Measurements from ENCODE around the gene IDH3B.

The IDH3B gene

GRCh38 chr20:2655331-2656116 is 8.5 kb downstream of the IDH3B start:
- no peak for DNase-seq

DNA sequence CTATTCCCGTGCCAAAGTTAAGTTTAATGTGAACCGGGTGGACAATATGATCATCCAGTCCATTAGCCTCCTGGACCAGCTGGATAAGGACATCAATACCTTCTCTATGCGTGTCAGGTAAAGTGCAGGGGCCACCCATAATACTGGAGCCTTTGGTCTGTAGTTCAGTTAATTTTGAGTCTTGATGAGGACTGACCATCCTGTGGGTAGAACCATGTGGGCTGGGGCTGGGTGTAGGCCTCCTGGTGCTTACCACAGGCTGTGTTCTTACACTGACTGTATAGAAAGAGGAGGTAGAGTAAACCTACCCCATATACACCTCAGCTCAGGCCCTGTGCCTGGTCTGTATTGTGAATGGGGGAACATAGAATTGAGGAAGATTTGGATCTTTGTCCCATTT is 9.2 kb downstream of the IDH3B start:
- no peak for DNase-seq

- no peak for DNase-seq
These were observed 9.6 kb downstream of the IDH3B start for GRCh38 chr20:2654384-2654822.

DNA sequence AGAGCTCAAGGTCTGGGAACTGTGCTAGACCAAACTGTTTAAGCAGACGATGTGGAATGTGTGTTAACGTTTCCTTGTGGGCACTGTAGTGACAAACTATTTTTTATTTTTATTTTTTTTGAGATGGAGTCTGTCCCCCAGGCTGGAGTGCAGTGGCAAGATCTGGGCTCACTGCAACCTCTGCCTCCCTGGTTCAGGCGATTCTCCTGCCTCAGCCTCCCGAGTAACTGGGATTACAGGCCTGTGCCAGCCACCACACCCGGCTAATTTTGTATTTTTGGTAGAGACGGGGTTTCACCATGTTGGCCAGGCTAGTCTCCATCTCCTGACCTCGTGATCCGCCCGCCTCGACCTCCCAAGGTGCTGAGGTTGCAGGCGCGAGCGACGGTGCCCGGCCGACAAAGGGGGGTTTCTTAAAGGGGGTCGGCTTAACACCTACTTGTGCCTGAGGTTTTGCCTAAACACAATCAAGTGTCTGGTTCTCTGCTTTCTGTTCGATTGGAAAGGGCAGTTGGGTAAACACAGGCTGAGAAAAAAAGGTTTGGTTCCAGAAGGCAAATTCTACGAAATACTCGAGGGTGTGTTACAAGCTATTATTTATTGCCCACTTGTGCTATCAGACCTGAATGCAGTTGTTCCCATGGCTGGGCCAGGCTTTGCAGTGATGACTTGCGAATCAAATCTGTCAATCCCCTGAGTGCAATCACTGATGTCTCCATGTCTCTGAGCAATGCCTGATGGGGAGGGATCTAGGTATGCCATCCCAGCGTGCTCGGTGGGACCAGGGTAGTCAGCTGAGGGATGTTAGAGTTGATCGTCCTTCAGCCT is 10.2 kb downstream of the IDH3B start:
- no peak for DNase-seq

GRCh38 chr20:2652724-2653555 is 11.1 kb downstream of the IDH3B start:
- no peak for DNase-seq

DNA sequence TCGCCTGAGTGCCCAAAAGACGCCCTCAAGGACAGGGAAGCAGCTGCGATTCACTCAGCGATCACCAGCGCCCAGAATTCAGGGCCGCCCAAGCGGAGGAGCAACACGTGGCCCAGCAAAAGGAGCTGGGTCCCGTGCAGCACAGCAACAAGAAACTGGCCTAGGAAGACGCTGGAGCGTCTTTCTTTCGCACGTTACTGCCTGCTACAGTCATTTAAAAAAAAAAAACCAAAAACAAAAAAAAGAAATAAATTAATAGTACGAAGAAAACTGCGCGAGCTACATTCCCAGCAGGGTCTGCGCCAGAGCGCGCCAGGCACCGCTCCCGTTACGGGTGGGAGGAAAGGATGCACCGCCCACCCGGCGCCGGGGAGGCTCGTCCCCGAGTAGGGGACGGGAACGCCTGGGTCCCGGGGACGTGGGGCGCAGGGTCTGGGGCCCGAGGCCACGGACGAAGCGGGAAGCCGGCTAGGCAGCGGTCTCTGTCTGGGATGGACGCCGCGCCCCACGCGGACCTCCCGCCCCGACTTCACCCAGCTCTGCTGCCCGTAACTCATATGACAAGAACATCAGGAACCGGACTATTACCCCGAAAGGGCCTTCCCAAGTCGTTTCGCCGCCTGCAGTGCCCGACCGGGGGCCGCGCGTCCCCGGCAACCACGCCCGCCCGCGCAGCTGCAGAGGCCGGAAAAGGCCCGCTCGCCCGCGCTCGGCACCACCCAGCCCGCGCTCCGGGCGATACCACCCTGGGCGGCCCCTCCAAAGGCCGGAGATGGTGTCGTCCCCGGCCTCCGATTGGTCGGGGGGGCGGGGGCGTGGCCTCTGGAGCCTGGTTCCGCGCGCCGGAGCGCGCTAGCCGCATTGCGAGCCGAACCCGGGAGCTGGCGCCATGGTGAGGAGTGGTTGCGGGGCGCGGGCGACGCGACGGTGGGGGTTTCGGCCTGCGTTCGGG is 12.0 kb downstream of the IDH3B start, which contains the start of gene NOP56:
TSS of gene NOP56 (plus strand) at position 861 of the 952 bp plus-strand sequence. CDS start at position 890, 29 bp downstream.
- DNase-seq: peak; percentile 95

DNA sequence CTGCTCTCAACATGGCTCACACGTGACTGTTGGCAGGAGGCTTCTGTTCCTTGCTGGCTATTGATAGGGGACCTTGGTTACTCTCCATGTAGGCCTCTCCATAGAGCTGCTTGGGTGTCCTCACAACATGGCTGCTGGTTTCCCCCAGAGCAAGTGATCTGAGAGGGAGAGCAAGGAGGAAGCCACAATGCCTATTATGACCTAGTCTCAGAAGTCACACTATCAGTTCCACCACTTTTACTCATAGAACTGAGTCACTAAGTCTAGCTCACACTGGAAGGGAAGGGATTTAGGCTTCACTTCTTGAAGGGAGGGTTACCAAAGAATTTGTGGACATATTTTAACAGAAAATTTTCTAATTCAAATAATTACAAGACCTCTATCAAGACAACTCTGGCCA is 20.3 kb downstream of the IDH3B start:
- no peak for DNase-seq

- no peak for DNase-seq
These were observed 23.1 kb downstream of the IDH3B start for GRCh38 chr20:2640899-2641298.

- DNase-seq: no peak
These were observed 23.8 kb downstream of the IDH3B start for GRCh38 chr20:2640260-2640659.

DNA sequence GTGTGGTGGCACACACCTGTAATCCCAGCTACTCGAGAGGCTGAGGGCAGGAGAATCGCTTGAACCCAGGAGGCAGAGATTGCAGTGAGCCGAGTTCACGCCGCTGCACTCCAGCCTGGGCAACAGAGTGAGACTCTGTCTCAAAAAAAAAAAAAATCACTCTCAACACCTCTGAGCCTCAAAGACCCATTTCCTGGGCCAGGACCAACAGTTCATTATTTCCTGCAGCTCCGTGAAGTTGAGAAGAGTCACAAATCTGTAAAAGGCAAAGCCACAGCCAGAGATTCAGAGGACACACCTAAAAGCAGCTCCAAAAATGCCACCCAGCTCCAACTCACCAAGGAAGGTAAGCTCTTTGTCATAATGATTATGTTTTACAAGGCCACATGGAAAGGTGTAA is 26.8 kb downstream of the IDH3B start:
- DNase-seq: no peak

DNA sequence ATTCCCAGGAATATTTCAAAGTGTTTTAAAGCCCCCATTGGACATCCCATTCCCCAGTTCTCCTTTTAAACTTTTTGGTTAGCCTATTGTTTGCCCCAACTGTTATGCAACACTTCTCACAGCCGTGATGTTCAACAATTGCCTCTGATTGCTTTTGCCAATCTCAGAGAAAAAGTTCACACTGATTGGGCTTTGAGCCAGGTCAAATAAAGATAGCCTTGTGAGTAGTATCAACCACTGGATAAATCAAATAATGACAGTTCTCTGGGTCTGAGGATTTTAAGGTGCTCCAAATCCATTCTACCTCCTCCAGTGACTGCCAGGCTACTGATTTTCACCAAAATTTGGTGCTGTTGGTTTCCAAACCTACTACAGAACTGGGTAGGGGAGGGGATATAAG is 30.6 kb downstream of the IDH3B start:
- DNase-seq: no peak

DNA sequence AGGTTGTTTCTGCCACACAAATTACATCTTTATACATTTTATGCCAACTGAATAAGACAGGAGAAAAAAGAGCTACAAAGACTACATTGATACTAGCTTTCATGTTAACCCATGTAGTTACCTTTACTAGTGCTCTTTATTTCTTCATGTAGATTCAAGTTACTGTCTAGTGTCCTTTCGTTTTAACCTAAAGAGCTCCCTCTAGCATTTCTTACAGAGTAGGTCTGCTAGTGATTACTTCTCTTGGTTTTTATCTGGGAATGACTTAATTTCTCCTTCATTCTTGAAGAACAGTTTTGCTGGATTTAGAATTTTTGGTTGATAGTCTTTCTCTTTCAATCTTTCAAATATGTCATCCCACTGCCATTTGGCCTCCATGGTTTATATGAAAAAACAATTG is 32.8 kb downstream of the IDH3B start:
- no peak for DNase-seq

DNA sequence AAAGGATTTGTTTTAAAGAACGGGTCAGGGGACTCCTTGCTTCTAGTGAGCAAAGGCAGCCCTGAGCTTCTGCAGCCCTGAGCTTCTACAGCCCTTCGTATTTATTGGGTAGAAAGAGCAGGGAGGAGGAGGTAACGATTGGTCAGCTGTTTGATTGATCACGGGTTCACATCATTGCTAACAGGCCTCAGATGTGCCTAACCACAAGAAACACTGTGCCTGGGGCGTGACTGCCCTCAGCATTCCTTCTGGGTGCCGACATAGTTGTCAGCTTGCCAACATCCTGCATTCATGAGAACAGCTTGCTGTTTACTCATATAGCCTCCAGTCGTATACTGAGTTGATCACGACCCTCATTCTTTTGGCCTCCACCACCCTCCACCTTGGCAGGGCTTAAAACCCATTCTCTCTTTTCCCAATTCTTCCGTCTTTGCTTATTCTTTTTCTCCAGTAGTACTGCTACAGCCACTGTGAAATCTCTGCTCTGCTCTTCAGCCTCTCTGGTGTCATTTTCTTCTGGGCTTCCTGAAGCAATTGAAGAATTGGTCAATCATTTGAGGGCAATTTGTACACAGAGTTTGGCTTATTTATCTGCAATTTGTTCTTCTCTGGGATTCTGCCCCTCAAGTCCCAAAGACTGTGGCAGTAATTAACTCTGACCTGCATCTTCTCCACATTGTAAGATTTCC is 37.0 kb downstream of the IDH3B start:
- DNase-seq: no peak

DNA sequence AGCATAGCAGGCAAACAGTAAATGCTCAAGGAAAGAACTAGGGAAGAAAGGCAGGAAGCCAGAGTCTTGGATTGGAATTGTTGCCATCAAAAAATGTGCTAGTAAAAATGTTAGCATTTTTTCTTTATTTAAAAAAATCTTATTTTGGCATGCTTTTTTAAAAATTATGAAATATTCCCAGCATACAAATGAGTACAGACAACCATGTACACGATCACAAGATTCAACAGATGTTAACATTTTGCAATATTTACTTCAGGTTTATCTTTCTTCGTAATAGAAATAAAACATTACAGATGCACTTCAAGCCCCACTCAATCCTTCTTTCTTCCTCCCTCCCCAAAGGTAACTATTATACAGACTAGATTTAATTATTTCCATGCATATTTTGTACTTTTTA is 39.0 kb downstream of the IDH3B start:
- no peak for DNase-seq

GRCh38 chr20:2624190-2624589 is 39.8 kb downstream of the IDH3B start:
- no peak for DNase-seq

DNA sequence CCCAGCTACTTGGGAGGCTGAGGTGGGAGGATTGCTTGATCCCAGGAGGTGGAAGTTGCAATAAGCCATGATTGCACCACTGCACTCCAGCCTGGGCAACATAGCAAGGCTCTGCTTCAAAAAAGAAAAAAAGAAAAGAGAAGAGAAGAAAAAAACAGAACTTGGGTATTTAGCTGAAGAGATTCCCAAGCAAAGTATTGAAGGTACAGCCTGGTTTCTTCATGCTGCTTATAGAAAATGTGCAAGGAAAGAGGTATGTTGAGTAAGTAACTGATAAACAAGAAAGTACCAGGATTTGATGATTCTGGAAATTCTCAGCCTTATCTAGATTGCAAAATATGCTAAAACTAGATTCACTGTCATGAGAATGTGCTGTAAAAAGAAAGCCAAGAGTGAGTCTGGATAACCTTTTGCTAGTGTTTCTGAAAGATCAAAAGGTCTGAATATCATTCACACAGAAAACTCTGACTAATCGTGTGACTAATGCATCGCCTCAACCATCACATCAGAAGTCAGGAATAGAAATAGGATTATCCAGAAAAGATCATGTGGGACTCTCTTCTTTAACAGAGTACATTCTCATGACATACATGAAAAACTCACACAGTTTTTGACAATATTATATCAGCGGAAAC is 43.9 kb downstream of the IDH3B start:
- no peak for DNase-seq

DNA sequence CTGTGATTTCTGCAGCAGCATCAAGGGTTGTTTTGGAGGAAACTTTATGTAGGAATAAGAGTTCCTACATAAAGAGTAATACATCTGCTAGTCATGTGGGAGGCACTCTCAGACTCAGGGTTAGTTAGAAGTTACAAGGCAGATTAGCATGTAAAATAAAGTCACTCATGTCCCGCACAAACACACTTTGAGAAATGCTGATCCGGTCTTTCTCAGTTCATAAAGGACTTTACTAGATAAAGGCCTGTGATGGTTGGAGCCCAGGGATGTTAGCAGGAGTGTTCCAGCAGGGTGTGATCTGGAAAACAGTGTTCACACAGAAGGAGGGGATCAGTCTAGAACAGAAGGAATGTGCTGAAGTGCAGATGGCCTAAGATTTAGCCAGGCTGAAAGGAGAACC is 44.7 kb downstream of the IDH3B start:
- DNase-seq: no peak

GRCh38 chr20:2618815-2619214 is 45.2 kb downstream of the IDH3B start:
- DNase-seq: no peak

DNA sequence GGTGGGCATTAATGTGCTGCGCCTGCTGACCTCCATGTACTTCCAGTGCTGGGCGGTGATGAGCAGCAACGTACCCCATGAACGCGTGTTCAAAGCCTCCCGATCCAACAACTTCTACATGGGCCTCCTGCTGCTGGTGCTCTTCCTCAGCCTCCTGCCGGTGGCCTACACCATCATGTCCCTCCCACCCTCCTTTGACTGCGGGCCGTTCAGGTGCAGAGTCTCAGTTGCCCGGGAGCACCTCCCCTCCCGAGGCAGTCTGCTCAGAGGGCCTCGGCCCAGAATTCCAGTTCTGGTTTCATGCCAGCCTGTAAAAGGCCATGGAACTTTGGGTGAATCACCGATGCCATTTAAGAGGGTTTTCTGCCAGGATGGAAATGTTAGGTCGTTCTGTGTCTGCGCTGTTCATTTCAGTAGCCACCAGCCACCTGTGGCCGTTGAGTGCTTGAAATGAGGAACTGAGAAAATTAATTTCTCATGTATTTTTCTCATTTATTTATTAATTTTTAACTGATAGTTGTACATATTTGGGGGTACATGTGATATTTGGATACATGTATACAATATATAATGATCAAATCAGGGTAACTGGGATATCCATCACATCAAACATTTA is 46.8 kb downstream of the IDH3B start:
- no peak for DNase-seq

GRCh38 chr20:2616634-2617033 is 47.4 kb downstream of the IDH3B start:
- DNase-seq: no peak

All from T-helper 9 cell (primary cell).